ENCODE data around the gene FCHO1.
"Not testable (repeated sequence)": the region's sequence is repeated elsewhere in the genome, so short reads cannot be mapped to it uniquely, and the experiment has no call there.

The FCHO1 gene

GRCh38 chr19:17764348-17764747, 13.1 kb downstream of the FCHO1 start:
- no peak for DNase-seq

GRCh38 chr19:17765069-17765618, 13.9 kb downstream of the FCHO1 start:
- peak; percentile 90 to 93 (median 92) for DNase-seq

GRCh38 chr19:17766543-17767131, 15.4 kb downstream of the FCHO1 start:
- peak; percentile 82 to 90 (median 84) for DNase-seq

GRCh38 chr19:17767559-17767958, 16.3 kb downstream of the FCHO1 start:
- no peak for DNase-seq

- DNase-seq: no peak
Measured at GRCh38 chr19:17770613-17771012, 19.3 kb downstream of the FCHO1 start.

- peak in 2 of 3 donors; percentile 48 to 55 for DNase-seq
Measured at GRCh38 chr19:17772172-17772571, 20.9 kb downstream of the FCHO1 start.

- DNase-seq: peak; percentile 51 to 66 (median 64)
Measured at GRCh38 chr19:17775245-17775927, 24.1 kb downstream of the FCHO1 start.

GRCh38 chr19:17775991-17776803, 24.9 kb downstream of the FCHO1 start:
- DNase-seq: peak; percentile 75 to 86 (median 85)

- not testable (repeated sequence) for DNase-seq
Measured at GRCh38 chr19:17777840-17778239, 26.6 kb downstream of the FCHO1 start.

GRCh38 chr19:17778251-17778967, 27.1 kb downstream of the FCHO1 start:
- peak; percentile 84 to 94 (median 88) for DNase-seq

GRCh38 chr19:17778968-17779929, 28.0 kb downstream of the FCHO1 start:
- DNase-seq: peak; percentile 77 to 94 (median 83)

- DNase-seq: no peak
Measured at GRCh38 chr19:17780781-17781180, 29.5 kb downstream of the FCHO1 start.

- not testable (repeated sequence) for DNase-seq
Measured at GRCh38 chr19:17783721-17784120, 32.4 kb downstream of the FCHO1 start.

GRCh38 chr19:17784201-17785008, 33.1 kb downstream of the FCHO1 start:
- DNase-seq: peak; percentile 67 to 85 (median 82)

GRCh38 chr19:17787274-17787913, 36.1 kb downstream of the FCHO1 start:
- no peak for DNase-seq

- no peak for DNase-seq
Measured at GRCh38 chr19:17788632-17789031, 37.4 kb downstream of the FCHO1 start.

GRCh38 chr19:17790059-17790780, 38.9 kb downstream of the FCHO1 start:
- DNase-seq: no peak

- DNase-seq: no peak
Measured at GRCh38 chr19:17794412-17794730, 43.1 kb downstream of the FCHO1 start.

- peak in 1 of 3 donors; percentile 65 for DNase-seq
Measured at GRCh38 chr19:17794731-17795494, 43.6 kb downstream of the FCHO1 start, which contains the start of gene B3GNT3. Gene B3GNT3 (plus strand): TSS chr19:17795138. CDS start chr19:17807808, 12,670 bp downstream.

Data from suppressor macrophage treated with lipopolysaccharide for 1 hour (primary cell).